HG02642 (cell line): ENCODE data around the gene MAPK7.

Experiments used
- ATAC-seq: cut with Tn5 transposase; IDR thresholded peaks from one replicate; pipeline ENCODE4 v1.9.1; 2021; ENCODE audit warnings: mild to moderate bottlenecking; ENCODE audit not compliant: unreplicated experiment, poor library complexity

Gene MAPK7

DNA sequence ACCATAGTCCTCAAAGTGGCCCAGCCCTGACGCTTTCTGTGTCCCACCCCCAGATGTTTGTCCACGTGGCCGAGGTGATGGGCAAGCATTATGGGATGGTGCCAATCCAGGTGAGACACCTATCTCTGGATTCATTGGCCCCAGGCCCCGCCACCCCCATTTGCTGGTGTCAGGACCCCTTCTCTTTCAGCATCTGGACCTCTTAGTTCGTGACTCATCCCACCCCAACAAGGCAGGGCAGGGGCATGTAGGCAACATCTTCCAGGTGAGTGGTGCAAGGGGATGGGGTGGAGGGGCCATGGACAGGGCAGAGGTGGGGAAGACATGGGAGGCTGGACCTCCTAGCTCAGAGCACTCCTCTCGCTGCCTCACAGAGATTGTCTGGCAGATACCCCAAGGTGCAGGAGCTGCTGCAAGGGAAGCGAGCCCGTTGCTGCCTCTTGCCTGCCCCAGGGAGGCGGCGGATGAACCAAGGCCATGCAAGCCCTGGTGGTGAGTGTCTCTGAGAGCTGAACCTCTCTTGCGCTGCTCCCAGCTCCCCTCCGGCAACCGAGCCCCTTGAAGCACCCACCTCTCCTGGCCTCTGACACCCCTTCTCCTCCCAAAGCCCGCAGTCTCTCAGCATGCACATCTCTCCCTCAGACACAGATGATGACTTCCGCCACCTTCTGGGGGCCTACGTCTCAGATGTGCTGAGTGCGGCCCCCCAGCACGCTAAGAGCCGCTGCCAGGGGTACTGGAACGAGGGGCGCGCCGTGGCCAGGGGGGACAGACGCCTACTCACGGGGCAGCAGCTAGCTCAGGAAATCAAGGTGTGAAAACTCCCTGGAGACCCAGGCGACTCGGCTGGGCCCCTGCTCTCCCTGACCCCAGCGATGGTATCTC lies 36.3 kb downstream of the MAPK7 start:
- ATAC-seq: no peak

DNA sequence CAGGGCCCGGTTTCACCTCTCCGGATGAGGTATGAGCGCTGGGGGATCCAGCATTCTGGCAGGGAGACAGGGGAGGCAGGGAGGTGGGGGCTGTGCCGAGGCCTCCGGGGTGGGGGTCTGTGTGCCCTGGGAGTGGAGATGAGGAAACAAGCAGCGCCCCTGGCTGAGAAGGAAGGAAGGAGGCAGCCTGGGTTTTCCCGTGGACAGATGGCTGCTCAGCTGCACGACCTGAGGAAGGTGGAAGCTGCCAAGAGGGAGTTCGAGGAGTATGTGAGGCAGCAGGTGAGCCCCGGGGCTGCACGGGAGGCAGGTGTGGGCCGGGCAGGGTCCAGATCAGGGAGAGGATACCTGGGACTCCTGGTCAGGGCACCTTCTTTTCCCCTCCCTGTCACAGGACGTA lies 37.0 kb downstream of the MAPK7 start:
- no peak for ATAC-seq

DNA sequence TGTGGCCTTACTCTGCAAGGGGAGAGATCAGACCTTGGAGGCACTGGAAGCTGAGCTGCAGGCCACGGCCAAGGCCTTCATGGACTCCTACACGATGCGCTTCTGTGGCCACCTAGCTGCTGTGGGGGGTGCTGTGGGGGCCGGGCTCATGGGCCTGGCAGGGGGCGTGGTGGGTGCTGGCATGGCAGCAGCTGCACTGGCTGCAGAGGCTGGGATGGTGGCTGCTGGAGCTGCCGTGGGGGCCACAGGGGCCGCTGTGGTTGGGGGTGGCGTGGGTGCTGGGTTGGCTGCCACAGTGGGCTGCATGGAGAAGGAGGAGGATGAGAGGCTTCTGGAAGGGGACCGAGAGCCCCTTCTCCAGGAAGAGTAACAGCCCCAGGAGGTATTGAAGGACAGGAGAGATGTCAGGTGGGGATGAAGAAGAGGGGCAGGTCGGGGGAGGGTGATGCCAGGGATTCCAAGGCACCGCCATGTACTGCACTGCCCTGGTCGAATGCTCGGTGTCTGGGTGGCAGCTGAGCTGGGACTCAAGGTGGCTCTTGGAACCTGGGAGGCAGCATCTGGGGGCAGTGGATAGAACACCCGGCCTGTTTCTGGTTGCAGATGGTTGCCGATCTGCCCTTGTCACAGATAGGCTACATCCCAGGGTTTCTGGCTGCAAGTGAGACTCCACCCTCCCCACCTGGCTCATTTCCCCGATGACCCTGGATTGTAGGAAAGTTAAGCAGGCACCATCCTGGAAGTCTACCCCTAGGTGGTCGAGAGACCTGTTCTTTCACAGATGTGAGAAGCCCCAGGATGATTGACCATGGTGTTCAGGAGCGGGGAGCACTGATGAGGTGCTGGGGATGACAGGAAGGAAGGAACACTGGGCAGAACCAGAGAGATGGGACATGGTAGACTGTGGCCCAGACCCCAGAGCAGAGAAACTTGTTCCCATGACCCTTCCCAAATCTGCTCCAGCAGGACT lies 37.8 kb downstream of the MAPK7 start:
- ATAC-seq: no peak

DNA sequence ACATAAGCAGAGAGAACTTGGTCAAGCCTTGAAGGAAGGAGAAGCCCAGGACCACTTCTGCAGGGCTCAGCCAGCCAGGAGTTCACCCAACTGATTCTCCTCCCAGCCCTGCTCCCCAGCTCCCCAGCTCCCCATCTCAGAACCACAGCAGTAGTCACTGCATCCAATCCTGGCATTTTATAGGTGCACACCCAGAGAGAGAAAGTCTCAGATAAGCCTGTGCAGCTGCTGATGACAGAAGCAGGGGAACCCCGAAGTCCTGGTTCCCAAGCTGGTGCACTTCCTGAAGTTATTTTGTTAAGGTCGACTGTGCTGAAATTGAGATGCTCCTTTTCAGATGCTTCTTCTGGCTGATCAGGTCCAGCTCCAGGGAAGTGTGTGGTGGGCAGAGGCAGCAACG lies 39.3 kb downstream of the MAPK7 start:
- no peak for ATAC-seq

DNA sequence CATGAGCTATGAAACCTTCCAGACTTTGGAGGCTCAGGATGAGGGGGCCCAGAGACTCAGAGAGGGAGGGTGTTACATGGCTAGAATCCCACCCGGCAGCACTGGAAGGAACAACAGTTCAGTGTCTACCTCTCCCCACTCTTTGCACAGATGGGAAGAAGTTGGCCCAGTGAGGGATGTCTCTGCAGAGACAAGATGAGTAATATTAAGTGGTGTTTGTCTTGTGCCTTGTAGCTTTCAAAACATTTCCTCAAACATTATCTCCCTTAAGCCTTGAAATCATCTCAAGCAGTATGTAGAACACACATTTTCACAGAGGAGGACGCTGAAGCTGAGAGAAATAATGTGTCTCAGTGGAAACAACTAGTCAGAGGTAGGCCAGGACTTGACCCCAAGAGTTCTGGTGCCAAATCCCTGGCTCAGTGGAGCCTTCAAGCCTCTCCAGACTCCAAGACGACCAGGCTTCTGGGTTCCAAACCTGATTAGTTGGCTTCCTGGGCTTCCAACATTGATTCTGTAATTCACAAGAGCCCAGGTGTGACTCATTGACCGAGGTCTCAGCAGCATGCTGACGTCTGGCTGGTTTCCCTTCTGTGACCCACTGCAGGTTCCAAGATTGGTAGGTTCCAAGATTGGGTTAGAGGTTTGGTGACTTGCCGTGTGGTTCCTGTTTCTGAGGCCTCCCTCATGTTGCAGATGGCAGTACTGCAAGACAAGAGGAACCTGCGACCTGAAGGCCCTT lies 40.1 kb downstream of the MAPK7 start:
- no peak for ATAC-seq

DNA sequence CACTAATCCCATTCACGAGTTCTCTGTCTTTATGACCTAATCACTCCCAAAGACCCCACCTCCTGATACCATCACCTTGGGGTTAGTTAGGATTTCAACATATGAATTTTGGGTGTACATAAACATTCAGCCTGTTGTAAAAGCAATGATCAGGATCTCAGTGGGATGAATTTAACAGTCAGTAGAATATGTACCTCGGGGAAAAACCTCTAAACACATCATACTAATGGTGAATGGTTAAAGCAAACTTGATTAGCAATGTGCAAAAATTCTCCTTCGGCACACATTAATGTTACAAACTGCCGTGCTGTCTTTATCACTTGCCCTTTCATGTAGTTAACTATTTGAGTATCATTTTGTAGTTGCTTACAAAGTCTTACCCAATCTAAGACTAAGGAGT lies 42.9 kb downstream of the MAPK7 start:
- no peak for ATAC-seq

DNA sequence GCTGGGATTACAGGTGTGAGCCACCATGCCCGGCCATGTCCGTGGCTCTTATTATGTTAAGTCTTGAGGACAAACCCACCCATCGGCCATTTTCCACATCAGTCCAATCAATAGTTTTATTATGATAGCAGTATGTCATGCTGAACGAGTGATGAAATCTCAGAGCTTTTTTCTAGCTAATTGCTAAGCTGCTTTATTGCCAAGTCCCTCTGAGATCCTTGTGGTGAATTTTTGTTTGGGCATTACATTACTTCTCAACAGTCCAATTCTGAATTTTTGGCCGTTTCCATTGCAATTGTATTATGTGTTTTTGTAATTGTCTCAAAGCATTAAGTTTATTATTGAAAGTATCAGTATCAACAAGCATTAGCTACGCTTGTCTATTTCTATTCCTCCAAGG lies 43.6 kb downstream of the MAPK7 start:
- no peak for ATAC-seq

DNA sequence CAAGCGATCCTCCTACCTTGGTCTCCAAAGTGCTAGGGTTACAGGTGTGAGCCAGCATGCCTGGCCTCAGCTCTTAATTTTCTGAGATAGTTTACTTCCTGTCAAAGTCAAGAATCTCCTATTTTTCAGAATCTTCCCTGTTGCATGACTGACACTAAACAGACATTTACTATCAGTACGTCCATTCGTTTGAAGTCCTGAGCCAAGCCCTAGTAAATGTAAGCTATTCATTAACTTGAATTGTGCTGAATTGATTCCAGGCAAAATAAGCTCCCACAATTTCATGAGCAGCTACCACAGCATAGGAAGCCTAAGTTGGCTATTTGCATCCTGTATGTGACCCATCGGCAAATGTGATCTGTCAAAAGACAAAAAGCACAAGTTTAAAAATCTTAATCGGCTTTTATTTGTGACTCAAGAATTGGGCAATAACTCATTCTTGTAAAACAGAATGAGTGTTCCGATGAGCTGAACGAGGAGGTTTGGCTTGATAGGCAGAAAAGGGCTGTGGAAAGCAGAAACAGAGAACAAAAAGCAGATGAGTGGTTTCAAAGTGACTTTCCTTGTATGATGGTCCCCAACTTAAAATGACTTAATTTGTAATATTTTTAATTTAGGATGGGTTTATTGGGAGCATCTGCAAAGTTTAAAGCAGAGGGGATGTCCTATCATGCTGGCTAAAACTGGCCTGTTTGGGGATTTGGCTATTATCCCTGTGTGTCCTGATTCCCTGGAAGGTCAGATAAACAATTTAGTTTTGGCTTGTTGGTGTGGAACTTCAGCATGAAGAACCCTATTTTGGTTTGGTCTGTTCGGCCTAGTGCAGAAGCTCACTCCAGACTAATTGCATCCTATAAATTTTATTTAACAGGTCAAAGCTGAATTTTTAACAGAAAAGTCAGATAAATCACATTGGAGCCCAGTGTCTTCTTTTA lies 46.9 kb downstream of the MAPK7 start:
- no peak for ATAC-seq

DNA sequence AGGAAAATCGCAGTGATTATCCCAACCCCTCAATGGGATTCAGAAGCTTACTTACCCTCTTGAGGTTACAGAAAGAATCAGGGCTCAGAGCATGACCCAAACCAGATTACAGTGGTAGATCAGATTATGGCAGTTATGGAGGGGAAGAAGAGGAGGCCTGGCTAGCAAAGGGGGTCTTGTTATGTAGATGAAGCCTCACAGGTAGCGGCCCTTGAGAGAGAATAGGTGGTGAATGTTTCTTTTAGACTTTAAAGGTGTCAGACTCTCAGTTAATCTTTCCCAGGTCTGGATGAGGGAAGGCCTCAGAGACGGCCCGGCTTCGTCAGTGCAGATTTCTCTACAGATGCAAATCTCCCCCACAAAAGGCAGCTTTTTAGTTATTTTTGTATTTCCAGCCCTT lies 48.3 kb downstream of the MAPK7 start:
- no peak for ATAC-seq

DNA sequence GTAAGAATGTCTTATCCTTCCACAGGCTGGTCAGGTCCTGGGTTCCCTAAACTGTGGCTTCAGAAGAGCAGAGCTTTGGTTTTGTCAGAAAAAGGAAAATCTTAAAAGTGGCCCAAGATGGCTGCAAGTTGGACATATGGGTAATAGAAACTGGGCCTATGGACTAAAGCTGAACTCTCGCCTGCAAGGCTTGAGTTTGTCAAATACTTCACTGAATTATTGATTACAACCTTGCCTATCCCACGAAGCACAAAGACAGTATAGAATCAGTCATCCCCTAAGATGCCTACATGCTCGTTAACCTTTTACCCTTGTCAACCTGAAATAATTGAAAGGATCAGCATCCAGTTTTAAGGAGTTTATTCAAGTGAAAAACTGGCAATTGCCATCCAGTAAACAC lies 53.4 kb downstream of the MAPK7 start:
- ATAC-seq: no peak
